ENCODE results near the gene JUND.

The JUND gene

GRCh38 chr19:18233224-18233825, 48.1 kb downstream of the JUND start:
- peak; percentile 14 for DNase-seq (ENCODE audit: low read depth)

- no peak for DNase-seq (ENCODE audit: low read depth)
Observed at GRCh38 chr19:18232540-18233223, 48.7 kb downstream of the JUND start.

- no peak for DNase-seq (ENCODE audit: low read depth)
Observed at GRCh38 chr19:18231775-18232174, 49.6 kb downstream of the JUND start.

GRCh38 chr19:18230941-18231734, 50.3 kb downstream of the JUND start:
- DNase-seq (ENCODE audit: low read depth): no peak

GRCh38 chr19:18229915-18230314, 51.5 kb downstream of the JUND start:
- DNase-seq (ENCODE audit: low read depth): no peak
